SIG-M5 treated with dmso at 0.1 percent for 504 hours (cell line): ENCODE measurements around the gene TNFAIP8L1.
"Not testable (repeated sequence)": the region's sequence is repeated elsewhere in the genome, so short reads cannot be mapped to it uniquely, and the experiment has no call there.

Experiments
- DNase-seq: peaks from one replicate; lab custom pipeline; 2025; ENCODE audit not compliant: unreplicated experiment; lab: John Stamatoyannopoulos, UW

TNFAIP8L1 gene

DNA sequence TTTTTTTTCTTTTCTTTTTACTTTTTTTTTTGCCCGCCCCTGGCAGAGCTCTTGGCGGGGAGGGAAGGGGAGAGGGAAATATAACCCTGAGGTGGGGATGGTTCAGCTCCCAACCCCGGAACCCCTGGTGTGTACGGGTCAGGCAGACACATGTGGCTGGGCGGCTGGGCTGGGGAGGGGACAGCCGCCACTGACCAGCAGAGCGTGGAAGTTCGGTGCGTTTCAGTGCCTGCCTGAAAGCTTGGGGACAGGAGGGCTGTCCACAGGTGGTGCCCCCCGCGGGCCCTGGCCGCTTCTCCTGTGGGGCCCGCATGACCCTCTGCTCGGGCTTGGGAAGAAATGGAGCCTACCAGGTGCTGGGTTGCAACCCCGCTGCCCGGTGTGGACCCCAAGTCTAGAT, 36.0 kb downstream of the TNFAIP8L1 start:
- no peak for DNase-seq

DNA sequence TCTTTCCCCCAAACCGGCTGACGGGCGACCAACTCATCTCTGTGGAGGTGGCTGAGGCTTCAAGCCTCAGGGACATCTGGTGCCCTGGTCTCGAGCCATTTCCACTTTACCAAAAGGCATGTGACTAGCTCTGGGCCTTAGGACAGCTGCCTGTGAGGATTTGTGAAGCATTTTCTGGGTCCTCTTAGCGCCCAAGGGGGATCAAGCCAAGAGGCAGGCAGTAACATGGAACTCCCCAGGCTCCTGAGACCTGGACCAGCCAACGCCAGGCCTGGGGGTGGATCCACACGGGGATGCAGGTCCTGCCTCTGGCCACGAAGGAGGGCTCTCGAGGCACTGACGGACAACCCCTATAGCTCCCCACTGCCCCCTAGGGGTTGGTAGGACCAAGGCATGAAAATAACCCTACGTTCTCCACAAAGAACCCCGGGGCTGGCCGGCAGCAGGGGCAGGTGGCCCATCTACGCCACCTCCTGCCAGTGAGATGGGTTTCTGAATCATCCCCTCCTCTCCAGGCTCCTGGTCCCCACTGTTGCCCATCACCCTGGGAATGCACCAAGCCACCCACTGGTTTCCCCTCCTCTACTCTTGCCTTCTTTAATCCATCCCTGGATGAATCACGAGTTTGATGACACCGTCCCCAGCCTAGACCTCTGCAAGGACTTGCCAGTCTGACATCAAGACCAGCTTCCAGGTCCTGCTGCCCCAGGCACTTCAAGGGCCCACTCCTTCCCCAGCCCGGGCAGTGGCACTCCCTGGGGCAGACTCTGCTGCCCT, 37.8 kb downstream of the TNFAIP8L1 start:
- peak; percentile 3 for DNase-seq

DNA sequence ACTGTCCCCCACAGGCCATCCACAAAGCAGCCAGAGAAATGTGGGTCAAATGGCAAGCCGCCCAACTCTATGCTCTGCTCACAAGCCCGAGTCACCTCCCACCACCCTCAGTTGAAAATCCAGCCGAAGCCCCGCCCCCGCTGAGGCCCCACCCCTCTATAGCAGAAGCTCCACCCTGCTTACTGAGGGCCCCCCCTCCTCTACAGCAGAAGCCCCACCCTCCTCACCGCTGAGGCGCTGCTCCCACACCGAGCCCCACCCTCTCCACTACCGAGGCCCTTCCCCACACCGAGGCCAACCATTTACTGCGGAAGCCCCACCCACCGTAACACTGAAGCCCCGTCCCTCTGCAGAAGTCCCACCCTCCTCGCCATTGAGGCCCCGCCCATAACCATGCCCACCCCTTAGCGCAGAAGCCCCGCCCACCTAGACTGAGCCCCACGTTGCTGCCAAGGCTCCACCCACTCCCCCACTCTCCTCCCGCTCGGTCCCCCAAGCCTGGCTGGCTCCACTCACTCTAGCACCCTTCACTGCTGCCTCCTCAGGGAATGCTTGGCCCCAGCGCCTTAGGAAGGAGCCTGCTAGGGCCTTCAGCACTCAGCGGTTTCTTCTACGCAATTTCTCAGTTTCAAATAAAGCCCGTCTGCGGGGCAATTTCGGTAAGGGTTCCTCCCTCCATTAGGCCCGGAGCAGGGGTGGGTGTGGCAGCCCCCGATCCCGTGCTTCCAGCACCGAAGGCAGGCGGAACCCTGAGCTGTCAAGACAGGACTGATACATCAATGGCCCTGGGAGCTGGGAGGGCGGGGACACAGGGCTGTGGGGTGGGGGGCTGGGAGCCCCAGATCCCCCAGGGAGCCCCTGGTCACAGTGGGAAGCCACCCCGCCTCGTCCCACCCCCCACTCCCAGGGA, 39.8 kb downstream of the TNFAIP8L1 start:
- DNase-seq: no peak

DNA sequence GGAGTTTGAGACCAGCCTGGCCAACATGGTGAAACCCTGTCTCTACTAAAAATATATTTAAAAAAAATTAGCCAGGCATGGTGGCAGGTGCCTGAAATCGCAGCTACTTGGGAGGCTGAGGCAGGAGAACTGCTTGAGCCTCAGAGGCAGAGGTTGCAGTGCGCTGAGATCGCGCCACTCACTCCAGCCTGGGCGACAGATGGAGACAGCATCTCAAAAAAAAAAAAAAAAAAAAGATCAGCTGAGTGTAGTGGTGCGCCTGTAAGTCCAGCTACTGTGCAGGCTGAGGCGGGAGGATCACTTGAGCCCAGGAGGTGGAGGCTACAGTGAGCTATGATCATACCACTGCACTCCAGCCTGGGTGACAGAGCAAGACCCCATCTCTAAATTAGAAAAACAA, 40.7 kb downstream of the TNFAIP8L1 start:
- not testable (repeated sequence) for DNase-seq

DNA sequence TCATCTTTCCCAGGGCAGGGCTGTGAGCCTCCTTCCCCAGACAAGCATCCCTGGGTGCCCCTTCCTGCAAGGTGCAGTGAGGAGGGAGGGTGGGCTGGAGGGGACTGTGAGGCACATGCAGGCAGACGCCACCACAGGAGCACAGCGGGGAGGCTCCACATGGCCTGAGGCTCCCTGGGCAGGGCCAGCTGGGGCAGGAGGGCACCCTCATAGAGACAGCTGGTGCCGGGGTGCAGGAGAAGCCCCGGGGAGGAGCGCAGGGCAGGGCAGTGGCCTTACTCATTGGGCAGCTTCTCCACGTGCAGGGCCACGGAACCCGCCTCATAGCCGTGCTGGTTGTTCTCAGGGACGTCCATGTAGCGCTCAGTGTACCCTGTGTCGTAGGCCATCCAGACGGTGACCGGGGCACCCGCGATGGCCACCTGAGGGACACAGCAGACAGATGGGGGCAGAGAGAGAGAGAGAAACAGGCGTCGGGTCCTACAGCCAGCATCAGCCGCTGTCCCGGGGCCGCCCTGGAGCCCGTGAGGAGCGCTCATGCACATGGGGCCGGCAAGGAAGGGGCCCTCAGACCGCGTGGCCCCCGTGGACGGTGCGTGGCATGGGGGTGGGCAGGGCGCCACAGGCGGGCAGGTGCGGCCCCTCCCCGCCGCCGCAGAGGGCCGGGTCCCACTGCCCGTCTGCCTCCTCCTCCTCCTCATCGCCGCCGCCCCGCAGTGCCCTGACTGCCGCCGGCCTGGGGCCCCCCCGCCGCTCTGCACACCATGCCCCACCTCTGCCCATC, 43.3 kb downstream of the TNFAIP8L1 start:
- DNase-seq: no peak

DNA sequence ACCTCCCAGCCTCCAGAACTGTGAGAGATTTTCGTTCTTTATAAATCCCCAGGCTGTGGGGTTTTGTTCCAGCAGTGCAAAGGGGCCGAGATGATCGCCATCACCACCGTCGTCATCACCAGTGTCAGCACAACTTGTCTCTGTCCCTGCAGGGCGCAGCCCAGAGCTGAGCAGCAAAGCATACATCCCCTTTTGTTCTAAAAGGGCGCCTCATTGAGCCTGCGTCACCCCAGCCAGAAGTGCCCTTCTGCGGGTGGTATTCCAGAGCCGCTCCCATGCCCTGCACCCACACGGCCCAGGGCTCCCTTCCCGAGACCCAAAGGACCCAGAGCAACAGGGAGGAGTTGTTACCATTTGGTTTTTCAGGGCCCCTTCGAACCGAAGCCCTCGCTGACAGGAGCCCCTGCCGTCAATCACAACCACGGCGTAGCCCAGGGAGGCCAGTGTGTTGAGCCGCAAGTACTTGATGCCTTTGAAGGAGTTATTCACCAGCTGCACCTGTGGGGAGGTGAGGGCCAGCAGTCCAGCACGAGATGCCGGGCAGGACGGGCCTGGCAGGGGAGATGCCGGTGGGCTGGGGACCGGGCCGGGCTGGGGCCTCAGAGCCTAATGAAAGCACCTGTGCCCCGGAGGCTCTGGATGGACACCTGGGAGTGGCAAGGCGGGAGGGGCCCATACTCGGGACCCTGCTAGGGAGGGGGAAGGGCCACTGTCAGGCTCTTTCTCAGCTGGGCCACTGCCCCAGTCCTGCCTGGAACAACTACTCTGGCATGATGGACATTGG, 45.2 kb downstream of the TNFAIP8L1 start:
- no peak for DNase-seq

DNA sequence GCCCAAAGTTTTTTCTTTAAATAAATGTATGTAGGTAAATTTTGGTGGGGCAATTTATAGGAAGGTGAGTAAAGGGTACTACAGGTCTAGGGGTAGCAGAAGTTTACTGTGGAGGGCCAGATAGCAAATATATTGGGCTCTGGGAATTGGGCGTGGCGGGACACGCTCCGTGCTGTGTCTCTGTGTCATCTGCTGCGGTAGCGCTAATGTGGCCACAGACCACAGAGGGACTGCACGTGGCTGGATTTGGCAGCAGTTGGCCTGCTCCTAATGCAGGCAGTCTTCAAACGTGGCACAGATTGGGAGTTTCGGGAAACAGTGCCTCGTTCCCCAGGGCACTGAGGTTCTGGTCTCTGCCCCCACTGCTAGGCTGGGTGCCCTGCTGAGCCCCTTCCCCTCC, 47.4 kb downstream of the TNFAIP8L1 start:
- no peak for DNase-seq

DNA sequence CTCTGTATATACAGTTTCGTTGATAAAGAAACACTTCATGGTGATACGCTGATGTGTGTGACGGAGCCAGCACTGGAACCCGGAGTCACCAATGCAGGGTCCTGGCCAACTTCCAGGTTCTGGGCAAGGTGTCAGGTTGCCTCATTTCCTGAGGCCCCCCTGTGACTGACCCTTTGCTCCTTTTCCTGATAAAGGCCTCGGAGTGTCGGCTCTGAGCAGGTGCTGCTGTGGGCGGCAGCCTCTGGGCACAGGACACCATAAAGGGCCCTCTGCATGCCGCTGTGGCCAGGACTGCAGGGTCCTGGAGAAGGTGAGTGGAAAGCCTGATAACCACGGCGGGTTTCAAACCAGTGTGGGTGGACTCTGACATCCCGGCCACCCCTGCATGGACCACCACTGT, 48.1 kb downstream of the TNFAIP8L1 start:
- DNase-seq: no peak

DNA sequence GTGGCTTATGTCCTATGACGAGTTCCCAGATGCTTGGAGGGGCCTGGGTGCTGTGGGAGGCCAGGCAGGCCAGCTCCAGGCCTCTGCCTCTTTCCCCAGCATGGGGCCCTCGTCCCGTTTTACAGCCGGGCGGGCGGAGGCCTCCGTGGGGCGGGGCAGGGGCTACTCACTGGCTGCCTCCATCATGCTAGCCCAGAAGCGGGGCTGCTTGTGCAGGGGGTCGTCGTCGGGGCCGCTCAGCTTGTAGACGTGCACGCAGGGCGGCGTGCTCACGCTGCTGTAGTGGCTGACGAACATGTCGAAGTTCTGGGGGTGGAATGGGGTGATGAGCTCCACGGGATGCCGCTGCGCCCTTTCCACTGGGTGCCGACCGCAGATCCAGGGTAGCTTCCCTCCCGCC, 49.3 kb downstream of the TNFAIP8L1 start:
- no peak for DNase-seq

DNA sequence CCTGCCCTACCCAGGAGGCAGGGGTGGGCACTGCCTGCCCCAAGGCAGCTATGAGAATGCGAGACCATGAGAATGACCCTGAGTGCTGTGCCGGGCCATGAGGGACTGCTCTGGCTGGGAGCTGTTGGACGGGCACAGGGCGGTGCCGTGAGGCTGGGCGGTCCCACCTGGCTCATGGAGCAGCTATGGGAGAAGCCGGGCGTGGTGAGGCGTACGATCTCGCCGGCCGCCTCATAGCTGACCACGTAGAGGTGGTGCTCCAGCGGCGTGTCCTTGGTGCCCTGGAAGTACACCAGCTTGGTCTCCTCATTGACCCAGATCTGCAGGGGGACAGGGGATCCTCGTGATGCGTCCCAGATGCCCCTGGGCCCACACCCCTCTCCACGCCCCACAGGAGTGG, 50.1 kb downstream of the TNFAIP8L1 start:
- no peak for DNase-seq

DNA sequence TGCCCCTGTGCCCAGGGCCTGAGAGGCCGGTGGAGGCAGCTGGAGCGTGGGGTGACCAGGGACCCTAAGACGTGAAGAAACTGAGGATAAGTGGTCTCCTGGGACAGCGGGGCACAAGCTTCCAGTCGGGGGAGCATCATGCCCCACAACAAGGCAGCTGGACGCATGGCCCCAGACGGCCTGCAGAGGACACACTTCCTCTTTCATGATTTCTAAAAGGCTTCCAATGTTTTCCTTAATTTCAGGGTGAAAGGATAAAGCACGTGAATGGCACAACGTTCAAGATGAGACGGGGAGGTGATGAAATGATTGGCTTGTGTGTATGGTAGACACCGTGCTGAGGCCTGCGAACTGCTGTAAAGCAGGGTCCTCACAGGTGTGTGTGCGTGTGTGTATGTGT, 51.0 kb downstream of the TNFAIP8L1 start:
- DNase-seq: no peak

DNA sequence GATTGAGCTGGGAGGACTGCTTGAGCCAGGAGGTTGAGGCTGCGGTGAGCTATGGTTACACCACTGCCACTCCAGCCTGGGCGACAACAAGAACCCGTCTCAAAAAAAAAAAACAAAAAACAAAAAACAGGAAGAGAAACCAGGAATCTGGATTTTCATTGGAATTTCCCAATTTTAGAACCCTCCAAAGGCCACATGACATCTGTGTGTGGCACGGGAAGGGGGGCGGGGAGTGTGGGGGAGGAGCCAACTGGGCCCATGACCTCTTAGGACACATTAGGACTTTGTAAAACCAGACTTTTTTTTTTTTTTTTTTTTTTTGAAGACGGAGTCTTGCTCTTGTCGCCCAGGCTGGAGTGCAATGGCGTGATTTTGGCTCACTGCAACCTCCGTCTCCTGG, 52.1 kb downstream of the TNFAIP8L1 start:
- no peak for DNase-seq

DNA sequence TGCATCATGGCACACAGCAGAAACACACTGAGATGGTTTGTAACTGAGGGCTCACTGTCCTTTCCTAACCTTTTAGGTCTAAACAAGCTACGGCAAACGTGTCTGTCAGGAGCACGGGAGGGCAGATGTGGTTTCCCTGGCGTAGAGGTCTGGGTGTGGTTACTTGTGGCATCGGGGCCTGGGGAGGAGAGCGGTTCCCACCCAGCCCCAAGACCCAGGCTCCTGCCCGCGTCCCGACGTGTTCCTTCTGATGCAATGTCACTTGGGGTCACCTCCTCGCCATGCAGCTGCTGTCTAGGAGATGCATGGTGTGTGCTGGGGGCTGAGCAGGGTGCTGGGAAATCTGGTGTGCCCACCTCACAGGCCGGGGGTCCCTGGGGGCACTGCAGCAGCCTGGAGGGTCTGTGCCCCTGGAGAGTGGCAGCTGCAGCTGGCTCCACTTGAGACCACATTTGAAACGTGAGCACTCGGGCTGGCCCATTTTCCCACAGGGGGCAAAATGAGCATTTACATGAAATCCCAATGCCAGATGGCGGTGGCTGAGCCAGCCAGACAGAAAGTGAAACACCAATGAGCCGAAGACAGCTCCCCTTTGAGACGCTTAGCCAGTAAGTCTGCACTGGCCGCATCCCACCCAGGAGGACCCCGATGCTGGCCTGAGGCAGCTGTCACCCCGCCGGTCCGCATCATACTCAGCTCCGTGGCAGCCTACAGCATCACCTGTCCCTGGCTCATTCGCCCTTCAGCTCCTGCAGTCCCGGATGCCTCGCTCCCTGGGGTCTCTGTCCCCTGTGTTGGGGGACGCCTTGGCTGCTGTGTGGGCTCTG, 53.1 kb downstream of the TNFAIP8L1 start:
- no peak for DNase-seq

DNA sequence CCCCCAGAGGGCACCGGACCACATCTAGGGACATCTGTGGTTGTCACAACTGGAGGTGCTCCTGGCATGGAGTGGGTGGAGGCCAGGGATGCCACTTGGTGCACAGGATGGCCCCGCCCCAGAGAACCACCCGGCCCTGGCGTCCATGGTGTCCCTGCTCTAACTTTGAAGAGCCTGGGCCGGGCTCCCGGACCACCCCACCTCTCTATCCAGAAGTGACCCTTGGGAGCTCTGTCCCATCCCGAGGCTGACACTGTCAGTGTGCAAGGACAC, 53.7 kb downstream of the TNFAIP8L1 start:
- no peak for DNase-seq

DNA sequence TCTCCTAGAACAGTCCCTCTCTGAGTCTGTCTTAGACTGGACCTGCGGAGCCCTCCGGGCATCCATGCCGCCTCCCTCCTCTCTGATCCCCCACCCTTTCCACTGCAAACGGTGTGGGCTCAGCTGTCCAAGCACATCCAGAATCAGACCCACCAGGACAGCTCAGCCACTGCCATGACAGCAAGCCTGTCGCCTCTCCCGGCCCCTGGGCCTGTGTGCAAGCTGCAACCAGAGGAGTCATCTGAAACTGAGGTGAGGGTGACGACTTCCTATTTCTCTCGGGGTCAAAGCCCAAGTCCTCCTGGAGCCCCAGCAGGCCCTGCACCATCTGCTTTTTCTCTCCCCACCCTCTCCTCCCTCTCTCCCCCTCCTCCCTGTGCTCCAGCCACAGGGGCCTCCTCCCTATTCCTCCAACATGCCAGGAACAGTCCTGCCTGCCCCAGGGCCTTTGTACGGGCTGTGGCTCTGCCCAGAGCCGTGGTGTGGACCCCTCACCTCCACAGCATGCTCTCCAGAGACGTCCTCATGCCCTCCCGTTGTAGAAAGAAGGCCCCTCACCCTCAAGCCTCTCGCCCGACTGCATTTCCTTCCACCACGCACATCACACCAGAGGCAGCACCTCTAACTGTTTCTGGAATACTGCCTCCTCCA, 54.3 kb downstream of the TNFAIP8L1 start:
- no peak for DNase-seq

DNA sequence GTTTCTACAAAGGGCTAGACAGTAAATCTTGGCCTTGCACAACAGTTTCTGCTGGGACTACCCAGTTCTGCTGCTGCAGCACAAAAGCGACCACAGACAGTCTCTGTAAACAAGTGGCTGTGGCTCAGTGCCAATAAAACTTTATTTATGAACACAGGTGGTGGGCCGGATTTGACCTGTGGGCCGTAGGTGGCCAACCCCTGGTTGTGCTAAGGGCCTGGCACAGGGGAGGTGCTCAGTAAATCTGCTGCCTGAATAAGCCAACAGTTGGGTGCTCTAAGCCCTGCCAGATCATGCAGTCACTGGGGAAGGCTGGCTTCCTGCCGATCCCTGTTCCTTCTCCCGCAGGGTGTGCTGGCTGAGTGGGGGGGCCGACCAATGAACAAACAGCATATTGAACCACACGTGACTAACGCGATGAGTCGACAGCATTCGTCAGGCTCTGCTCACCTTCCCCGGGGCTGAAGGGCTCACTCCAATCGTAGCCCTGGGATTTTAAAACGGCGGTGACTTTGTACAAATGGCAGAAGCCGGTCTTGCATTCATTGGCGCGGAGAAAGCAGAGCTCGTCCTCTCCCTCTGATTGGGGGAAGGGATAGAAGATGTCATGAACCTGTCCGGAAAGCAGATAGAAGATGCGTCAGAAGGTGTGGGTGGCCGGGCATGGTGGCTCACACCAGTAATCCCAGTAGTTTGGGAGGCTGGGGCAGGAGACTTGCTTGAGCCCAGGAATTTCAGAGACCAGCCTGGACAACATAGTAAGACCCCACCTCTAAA, 55.1 kb downstream of the TNFAIP8L1 start:
- no peak for DNase-seq

DNA sequence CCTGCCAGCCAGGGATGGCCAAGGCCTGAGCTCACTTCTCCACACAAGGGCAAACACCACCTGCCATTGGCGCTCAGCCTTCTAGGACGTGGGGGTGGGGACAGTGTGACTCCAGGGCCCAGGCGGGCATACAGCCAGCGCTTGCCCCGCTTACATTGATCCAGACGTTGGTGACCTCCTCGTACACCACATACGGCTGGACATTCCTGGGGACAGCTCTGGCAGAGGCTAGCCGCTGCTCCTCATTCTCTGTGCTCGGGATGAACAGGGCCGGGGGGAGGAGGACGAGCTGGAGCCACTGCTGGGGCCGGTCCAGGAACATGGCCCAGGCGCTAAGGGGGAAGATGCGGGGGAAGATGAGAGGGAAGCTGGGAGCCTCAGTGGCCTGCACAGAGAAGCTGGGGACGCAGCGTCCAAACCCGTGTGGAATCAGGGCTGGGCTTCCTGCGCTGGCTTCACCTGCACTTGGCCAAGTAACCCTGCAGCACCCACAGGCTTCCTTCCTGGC, 56.0 kb downstream of the TNFAIP8L1 start:
- DNase-seq: no peak

DNA sequence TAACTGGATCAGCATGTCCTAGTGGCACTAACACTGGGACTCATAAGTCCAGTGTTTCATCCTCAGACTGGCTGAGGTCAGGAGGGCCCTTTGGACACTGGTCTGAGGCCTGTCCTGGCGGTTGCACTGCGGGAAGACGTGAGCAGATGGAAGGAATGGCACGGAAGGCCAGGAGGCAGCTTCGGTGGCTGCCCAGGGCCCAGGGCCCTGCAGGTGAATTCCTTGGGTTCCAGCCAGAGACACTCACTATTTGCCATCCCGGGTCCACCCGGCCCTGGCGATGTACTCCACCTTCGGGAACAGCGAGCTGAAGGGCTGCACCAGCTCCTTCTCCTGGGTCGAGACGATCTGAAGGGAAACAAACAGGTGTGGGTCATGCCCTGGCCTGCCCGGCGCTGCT, 58.0 kb downstream of the TNFAIP8L1 start:
- DNase-seq: no peak
